ENCODE data around the gene UTP4.

UTP4 gene

GRCh38 chr16:69166946-69167930 is 34.8 kb downstream of the UTP4 start:
- Histone ChIP-seq H3K36me3 (peaks cover 64% of the 10 kb centered on the region), H3K9me3 (ENCODE audit: severe bottlenecking) (no peaks in the 10 kb centered on the region), H3K27ac (no peak overlapping the region)

GRCh38 chr16:69169051-69169450 is 36.6 kb downstream of the UTP4 start:
- peaks cover 49% of the 10 kb centered on the region for H3K36me3 ChIP-seq
- TF ChIP-seq CTCF (IDR thresholded peaks at IDR 0.05; ENCODE audit: low read depth, low read length) = no peak
- no peak overlapping the region for H3K4me3 ChIP-seq (ENCODE audit: low read depth, low read length)
- H3K9me3 ChIP-seq (ENCODE audit: severe bottlenecking) = no peaks in the 10 kb centered on the region
- no peaks in the 10 kb centered on the region for H3K27me3 ChIP-seq (ENCODE audit: insufficient read depth, low read depth, severe bottlenecking)
- DNase-seq = no peak
- H3K27ac ChIP-seq = no peak overlapping the region

More at GRCh38 chr16:69166946-69167930, 34.8 kb downstream of the UTP4 start:
- no peaks in the 10 kb centered on the region for H3K27me3 ChIP-seq (ENCODE audit: insufficient read depth, low read depth, severe bottlenecking)
- DNase-seq = no peak
- no peak for TF ChIP-seq CTCF (IDR thresholded peaks at IDR 0.05; ENCODE audit: low read depth, low read length)
- no peak overlapping the region for H3K4me3 ChIP-seq (ENCODE audit: low read depth, low read length)

DNA sequence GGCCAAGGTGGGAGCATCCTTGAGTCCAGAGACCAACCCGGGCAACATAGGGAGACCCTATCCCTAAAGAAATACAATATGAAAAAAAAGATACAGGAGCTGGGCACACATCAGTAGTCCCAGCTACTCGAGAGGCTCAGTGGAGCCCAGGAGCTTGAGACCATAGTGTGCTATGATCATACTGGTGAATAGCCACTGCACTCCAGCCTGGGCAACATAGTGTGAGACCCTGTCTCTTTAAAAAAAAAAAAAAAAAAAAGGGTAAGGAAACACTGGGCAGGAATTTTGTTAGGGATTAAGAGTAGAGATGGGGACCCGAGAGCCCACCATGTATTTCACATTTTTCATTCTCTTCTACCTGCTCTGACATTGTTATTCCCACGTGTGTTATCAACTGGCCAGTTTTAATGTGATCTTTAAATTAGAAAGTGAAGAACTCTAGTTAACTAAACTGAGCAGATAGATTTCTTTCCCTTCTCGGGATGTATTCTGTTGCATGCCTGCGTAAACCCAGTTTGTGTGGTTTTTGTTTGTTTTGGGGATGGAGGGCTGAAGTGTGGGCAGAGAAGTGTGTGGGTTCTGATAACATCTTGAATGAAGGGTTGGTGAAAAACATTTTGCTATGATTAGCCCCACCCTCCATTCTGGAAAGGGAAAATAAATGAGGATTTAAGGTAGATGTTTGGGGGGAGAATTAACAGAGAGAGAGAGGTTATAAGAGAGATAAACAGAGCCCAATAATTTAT is 37.3 kb downstream of the UTP4 start:
- Histone ChIP-seq H3K27ac (no peak overlapping the region), H3K36me3 (peaks cover 48% of the 10 kb centered on the region), H3K9me3 (ENCODE audit: severe bottlenecking) (no peaks in the 10 kb centered on the region)

GRCh38 chr16:69171325-69172084 is 39.1 kb downstream of the UTP4 start:
- DNase-seq = no peak
- Histone ChIP-seq H3K27me3 (ENCODE audit: insufficient read depth, low read depth, severe bottlenecking) (no peaks in the 10 kb centered on the region), H3K9me3 (ENCODE audit: severe bottlenecking) (no peaks in the 10 kb centered on the region), H3K4me3 (ENCODE audit: low read depth, low read length) (no peak overlapping the region), H3K36me3 (peaks cover 33% of the 10 kb centered on the region), H3K27ac (no peak overlapping the region)
- no peak for TF ChIP-seq CTCF (IDR thresholded peaks at IDR 0.05; ENCODE audit: low read depth, low read length)

More for the DNA sequence above, 37.3 kb downstream of the UTP4 start:
- Histone ChIP-seq H3K27me3 (ENCODE audit: insufficient read depth, low read depth, severe bottlenecking) (no peaks in the 10 kb centered on the region), H3K4me3 (ENCODE audit: low read depth, low read length) (no peak overlapping the region)
- no peak for TF ChIP-seq CTCF (IDR thresholded peaks at IDR 0.05; ENCODE audit: low read depth, low read length)
- DNase-seq = no peak

DNA sequence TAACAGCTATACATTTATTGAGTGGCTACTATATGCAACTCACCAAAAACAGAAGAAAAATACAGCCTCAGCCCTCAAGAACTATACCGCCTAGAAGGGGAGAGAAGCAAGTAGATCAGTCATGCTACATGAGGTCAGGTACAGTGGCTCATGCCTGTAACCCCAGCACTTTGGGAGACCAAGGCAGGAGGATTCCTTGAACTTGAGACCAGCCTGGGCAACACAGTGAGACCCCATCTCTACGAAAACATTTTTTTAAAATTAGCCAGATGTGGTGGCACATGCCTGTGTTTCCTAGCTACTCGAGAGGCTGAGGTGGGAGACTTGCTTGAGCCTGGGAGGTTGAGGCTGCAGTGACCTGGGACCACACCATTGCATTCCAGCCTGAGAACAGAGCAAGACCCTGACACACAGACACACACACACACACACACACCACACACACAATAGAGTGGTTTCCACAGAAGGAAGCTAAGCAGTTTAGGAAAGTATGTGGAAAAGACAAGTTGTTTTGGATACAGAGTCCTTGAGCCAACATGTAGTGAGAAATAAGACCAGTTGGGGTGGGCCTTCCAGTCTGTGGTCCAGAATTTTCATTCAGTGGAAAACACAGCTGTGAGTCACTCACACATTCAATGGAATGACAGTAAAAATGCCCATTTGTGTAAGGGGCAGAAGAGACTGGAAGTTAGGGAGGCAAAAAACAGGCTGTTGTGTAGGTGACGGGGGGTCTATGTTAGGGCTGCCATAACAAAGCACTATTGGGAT is 43.8 kb downstream of the UTP4 start:
- Histone ChIP-seq H3K27me3 (ENCODE audit: insufficient read depth, low read depth, severe bottlenecking) (no peaks in the 10 kb centered on the region), H3K4me3 (ENCODE audit: low read depth, low read length) (no peak overlapping the region), H3K36me3 (peaks cover 3% of the 10 kb centered on the region), H3K27ac (no peak overlapping the region), H3K9me3 (ENCODE audit: severe bottlenecking) (no peaks in the 10 kb centered on the region)
- no peak for DNase-seq
- TF ChIP-seq CTCF (IDR thresholded peaks at IDR 0.05; ENCODE audit: low read depth, low read length) = no peak
